Measurements from ENCODE around the gene PLD3. TPM values are rescaled to one million over a fixed set of nuclear protein-coding genes. Genes with fewer than 3 reads are reported as not detected.

PLD3 gene
- total RNA-seq, 1 donor from 2014 or later = 156 TPM

DNA sequence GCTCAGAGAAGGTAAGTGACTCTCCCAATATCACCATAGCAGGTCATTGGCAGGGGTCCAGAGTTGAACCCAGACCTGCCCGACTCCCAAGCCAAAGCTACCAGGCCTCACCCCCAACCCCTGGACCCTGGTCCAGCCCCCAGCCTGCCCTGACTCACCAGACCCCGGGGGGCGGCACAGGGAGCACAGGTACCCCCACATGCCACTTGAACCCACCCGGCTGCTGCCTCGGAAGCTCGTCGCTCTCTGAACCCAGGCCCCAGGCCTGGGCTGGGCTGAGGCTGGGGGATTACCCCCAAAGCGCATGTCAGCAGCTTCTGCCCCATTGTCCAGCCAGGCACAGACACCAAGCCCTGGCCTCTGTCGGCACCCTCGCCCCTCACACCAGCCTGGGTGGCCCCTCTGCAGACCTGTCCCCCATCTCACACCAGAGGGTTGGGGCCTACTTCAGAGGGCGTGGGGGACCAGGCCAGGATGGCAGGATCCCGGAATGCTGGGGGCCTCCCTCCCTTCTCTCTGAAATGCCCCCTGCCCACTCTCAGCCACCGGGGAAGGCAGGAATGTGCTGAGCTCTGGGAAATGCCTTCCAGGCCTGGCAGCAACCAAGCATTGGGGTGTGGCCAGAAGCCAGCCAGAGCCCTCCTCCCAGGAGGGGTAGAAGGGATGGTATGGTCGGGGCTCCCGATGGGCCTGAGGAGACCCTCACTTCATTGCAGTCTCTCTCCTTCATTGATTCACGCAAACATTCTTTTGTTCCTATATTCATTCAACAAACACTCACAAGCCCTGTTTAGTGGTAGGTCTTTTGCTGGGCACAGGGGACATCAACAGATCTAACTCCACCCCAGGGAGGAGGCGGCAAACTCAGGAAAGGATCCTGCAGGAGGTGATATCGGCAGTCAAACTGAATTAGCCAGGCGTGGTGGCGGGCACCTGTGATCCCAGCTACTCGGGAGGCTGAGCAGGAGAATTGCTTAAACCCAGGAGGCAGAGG is 66.3 kb downstream of the PLD3 start:
- H3K4me1 ChIP-seq = peaks cover 74% of the 10 kb centered on the region
- no peak for DNase-seq
- no peaks in the 10 kb centered on the region for H3K9me3 ChIP-seq (replicated peaks)
- no peaks in the 10 kb centered on the region for H3K27me3 ChIP-seq (ENCODE audit: low read depth)
- TF ChIP-seq, protein P1, sequence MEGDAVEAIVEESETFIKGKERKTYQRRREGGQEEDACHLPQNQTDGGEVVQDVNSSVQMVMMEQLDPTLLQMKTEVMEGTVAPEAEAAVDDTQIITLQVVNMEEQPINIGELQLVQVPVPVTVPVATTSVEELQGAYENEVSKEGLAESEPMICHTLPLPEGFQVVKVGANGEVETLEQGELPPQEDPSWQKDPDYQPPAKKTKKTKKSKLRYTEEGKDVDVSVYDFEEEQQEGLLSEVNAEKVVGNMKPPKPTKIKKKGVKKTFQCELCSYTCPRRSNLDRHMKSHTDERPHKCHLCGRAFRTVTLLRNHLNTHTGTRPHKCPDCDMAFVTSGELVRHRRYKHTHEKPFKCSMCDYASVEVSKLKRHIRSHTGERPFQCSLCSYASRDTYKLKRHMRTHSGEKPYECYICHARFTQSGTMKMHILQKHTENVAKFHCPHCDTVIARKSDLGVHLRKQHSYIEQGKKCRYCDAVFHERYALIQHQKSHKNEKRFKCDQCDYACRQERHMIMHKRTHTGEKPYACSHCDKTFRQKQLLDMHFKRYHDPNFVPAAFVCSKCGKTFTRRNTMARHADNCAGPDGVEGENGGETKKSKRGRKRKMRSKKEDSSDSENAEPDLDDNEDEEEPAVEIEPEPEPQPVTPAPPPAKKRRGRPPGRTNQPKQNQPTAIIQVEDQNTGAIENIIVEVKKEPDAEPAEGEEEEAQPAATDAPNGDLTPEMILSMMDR (IDR thresholded peaks at IDR 0.05; ENCODE audit: borderline replicate concordance) = no peak
- no peaks in the 10 kb centered on the region for H3K36me3 ChIP-seq
- intact Hi-C loops (cut with micrococcal nuclease) = no loop called here
- peak overlapping the region; percentile 96 for H3K27ac ChIP-seq (replicated peaks)
- no peak overlapping the region for H3K4me3 ChIP-seq

DNA sequence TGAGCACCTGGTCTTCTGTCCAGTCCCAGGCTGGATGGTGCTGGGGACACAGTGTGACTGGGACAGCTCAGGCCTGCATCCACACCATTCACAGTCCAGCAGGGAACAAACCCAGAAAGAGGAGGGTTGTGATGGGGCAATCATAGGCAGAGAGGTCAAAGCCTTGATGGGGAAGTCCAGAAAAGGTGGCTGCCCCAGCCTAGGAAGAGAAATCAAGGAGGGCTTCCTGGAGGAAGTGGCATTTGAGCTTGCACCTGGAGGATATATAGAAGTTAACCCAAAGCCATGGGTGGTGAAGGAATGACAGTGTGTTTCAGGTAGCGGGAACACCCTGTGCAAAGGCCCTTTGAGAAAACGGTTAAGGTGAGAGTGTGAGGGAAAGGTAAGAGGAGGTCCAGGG is 67.3 kb downstream of the PLD3 start:
- H3K9me3 ChIP-seq (replicated peaks) = no peaks in the 10 kb centered on the region
- intact Hi-C loops (cut with micrococcal nuclease) = no loop called here
- H3K27ac ChIP-seq (replicated peaks) = peak overlapping the region; percentile 99
- DNase-seq = no peak
- H3K4me1 ChIP-seq = peaks cover 79% of the 10 kb centered on the region
- no peaks in the 10 kb centered on the region for H3K27me3 ChIP-seq (ENCODE audit: low read depth)
- no peaks in the 10 kb centered on the region for H3K36me3 ChIP-seq
- H3K4me3 ChIP-seq = no peak overlapping the region
- TF ChIP-seq, protein P1 (IDR thresholded peaks at IDR 0.05; ENCODE audit: borderline replicate concordance) = no peak

DNA sequence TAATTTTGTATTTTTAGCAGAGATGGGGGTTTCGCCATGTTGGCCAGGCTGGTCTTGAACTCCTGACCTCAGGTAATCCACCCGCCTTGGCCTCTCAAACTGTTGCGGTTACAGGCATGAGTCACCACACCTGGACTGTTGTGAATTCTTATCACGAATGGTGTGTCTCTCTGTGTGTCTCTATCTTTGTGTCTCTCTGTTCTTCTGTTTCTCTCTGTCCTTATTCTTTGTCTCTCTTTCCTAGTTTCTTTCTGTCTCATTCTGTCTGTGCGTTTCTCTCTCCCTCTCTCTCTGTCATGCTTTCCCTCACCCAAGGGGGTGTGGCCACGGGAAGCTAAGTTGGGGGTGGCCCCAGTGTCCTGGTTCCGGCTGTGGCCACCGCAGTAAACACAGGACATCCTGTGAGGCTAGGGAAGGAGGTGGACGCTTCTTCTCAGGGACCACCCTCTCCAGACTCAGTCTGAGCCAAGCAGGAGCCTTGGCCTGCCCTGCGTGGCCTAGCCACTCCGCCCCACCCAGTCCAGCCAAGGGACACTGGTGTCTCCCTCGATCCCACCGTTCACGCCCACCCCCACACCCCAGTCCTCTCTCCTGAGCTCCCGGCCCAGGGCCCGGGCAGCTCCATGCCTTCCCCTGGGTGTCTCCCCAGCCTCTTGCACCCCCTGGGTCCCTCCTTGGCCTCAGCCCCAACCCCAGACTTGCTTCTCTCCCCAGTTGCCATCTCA is 68.6 kb downstream of the PLD3 start:
- H3K36me3 ChIP-seq = peaks cover under 1% of the 10 kb centered on the region
- H3K4me3 ChIP-seq = no peak overlapping the region
- intact Hi-C loops (cut with micrococcal nuclease) = no loop called here
- TF ChIP-seq, protein P1 (IDR thresholded peaks at IDR 0.05; ENCODE audit: borderline replicate concordance) = no peak
- peak; percentile 59 for DNase-seq
- H3K4me1 ChIP-seq = peaks cover 77% of the 10 kb centered on the region
- no peaks in the 10 kb centered on the region for H3K27me3 ChIP-seq (ENCODE audit: low read depth)
- peak overlapping the region; percentile 99 for H3K27ac ChIP-seq (replicated peaks)
- no peaks in the 10 kb centered on the region for H3K9me3 ChIP-seq (replicated peaks)

DNA sequence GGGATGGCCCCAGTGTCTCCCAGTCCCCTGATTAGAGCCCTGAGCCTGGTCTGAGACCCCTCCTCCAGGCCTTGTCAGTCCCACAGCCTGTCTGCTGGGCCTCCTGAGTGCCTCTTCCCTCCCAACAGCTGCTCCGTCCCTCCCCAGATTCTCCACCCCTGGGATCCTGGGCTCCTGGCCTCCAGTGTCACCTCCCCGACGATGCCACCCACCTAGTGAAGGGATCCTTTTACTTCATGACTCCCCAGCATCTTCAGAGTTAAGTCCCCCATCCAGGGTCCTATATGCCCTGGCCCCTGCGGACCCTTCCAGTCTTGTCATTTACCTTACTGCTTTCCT is 69.1 kb downstream of the PLD3 start:
- peaks cover 77% of the 10 kb centered on the region for H3K4me1 ChIP-seq
- intact Hi-C loops (cut with micrococcal nuclease) = no loop called here
- H3K4me3 ChIP-seq = no peak overlapping the region

DNA sequence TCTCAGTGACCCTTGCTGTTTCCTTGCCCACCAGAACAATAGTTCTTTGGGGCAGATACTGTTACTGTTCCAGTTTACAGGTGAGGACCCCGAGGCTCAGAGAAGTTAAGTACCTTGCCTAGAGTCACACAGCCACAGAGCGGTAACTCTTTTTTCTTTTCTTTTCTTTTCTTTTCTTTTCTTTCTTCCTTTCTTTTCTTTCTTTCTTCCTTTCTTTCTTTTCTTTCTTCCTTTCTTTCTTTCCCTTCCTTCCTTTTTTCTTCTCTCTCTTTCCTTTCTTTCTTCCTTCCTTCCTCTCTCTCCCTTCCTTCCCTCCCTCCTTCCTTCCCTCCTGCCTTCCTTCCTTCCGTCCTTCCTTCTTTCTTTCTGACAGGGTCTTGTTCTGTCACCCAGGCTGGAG is 69.5 kb downstream of the PLD3 start:
- Histone ChIP-seq H3K27me3 (ENCODE audit: low read depth) (no peaks in the 10 kb centered on the region), H3K4me3 (no peak overlapping the region), H3K4me1 (peaks cover 77% of the 10 kb centered on the region), H3K27ac (replicated peaks) (peak overlapping the region; percentile 99), H3K36me3 (peaks cover 10% of the 10 kb centered on the region), H3K9me3 (replicated peaks) (no peaks in the 10 kb centered on the region)
- DNase-seq = no peak
- intact Hi-C loops (cut with micrococcal nuclease) = no loop called here
- TF ChIP-seq, protein P1 (IDR thresholded peaks at IDR 0.05; ENCODE audit: borderline replicate concordance) = no peak

More for the DNA sequence above, 69.1 kb downstream of the PLD3 start:
- H3K27me3 ChIP-seq (ENCODE audit: low read depth) = no peaks in the 10 kb centered on the region
- DNase-seq = no peak
- H3K9me3 ChIP-seq (replicated peaks) = no peaks in the 10 kb centered on the region
- H3K27ac ChIP-seq (replicated peaks) = peak overlapping the region; percentile 99
- TF ChIP-seq, protein P1 (IDR thresholded peaks at IDR 0.05; ENCODE audit: borderline replicate concordance) = no peak
- peaks cover 5% of the 10 kb centered on the region for H3K36me3 ChIP-seq
